GM18526 (cell line): Measurements from ENCODE around the gene SLC17A7.

ENCODE experiments used
- POLR2A ChIP-seq: IDR thresholded peaks from 3 replicates; pipeline ENCODE4 v1.6.1; 2011; ENCODE audit not compliant: insufficient read length; ENCODE audit errors: extremely low read depth

Gene SLC17A7

DNA sequence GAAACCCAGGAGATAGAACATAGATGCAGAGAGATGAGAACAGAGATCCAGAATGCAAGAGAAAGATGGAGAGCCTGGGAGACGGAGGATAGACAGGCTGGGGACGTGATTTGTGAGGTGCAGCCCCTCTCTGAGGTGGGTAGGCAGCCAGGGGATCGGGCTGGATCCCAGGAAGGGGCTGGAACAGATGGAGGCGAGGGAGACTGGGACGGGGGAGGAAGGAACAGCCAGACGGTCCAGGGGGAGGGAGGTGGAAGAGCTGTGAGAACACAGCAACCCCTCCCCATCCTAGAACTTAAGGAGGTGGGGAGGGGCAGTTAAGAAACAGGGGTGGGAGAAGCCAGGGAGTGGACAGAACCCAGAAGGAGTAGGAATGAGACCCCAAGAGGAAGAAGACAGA, 3.1 kb downstream of the SLC17A7 start:
- no peak for TF ChIP-seq POLR2A

DNA sequence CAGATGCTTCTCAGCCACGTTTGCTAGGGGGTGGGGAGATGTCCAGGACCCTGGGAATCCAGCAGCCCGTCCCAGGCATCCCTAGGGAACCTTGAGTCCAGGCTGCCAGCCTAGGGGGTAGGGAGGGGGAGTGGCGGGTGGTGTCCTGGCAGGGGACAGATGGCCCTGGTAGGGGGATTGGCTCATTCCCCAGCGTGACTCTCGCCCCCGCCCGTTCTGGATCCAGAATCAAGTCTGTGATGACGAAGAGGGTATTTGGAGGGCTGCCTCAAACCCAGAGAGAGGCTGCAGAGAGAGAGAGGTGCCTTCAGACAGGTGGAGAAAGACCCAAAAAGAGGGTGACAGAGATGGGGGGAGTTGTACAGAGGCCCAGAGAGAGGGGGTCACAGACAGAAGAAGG, 4.1 kb downstream of the SLC17A7 start:
- TF ChIP-seq POLR2A: no peak

DNA sequence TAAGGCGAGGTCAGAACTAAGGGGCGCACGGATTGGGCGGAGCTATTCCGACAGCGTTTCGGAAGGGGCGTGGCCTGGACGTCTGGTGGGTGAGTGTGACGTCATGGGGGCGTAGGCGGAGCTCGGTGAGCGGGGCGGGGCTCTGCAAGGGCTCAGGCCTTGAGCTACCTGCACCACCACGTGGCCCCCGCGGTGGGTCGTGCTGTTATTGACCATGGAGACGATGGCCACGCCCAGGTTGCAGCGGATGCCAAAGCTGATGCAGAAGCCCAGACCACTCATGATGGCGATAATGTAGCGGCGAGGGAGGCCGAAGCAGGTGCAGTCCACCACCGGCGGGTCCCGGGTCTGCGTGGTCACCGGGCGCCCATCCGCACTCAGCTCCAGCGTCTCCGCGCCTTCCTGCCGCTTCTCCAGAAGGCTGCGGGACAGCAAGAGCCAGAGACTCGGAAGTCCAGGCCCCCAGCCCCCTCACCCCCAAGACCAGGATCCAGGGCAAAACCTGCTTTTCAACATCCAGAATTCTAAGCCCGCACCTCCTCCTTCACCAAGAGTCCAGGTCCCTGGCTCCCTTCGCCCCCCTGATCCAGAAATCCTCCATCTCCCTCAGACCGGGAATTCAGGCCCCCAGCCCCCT, 4.8 kb downstream of the SLC17A7 start:
- no peak for TF ChIP-seq POLR2A

DNA sequence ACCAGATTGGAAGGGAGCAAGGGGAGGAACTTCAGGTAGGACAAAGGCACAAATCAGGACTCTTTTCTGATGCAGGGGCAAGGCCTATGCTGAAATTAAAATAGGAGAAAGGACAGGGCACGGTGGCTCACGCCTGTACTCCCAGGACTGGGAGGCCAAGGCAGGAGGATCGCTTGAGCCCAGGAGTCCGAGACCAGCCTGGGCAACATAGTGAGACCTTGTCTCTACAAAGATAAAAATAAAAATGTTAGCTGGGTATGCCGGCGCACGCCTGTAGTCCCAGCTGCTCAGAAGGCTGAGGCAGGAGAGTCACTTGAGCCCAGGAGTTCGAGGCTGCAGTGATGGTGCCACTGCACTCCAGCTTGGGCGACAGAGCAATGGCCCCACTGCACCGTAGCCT, 5.7 kb downstream of the SLC17A7 start:
- TF ChIP-seq POLR2A: no peak

DNA sequence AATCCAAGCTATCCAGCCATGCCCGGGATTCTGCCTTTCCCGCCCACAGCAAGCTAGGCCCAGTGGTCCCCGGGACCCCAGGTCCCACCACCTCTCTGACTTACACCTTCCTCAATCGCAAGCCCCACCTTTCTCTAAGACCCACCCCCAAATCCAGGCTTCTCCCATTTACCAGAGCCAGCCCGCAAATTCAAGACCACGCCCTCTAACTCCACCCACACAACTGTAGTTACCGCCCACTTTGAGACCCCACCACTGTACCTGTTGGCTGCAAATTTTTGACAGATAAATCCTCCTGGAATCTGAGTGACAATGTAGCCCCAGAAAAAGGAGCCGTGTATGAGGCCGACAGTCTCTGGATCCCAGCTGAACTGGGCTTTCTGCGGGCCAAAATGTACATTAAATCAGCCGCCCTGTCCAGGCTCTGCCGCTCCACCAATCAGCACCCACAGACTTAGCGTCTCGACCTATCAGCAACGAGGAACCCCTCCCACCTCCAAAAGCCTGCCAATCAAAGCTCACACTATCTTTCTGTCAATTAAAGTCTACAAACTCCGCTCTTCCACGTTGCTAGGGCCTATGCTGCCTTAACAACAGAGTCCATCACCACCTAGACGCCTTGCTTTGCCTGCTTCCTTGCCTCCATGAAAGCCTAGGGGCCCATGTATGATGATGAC, 6.3 kb downstream of the SLC17A7 start:
- no peak for TF ChIP-seq POLR2A

DNA sequence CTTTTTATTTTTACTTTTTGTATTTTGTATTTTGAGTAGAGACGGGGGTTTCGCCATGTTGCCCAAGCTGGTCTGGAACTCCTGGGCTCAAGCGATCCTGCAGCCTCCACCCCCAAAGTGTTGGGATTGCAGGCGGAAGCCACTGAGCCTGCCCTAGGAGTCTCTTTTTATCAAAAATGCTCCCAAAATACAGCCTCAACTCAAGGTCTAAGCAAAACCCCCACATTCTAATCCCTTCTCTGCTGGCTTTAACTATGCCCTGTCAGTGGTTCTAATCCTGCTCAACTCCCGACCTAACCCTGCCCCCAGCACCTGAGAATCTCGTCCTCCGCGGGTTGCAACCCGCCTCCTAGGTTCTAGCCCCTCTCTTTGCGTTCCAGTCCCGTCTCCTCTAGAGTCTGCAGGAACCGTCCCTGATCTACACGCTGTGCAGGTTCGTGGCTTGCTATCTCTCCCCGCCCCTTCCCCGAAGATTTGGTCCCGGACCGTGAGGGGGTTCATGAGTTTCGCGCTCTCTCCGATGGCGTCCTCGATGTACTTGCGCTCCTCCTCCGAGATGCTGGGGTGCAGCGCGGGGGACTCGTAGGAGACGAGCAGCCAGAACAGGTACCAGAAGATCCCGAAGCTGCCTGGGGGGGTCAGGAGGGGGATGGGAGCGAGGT, 8.0 kb downstream of the SLC17A7 start:
- no peak for TF ChIP-seq POLR2A

DNA sequence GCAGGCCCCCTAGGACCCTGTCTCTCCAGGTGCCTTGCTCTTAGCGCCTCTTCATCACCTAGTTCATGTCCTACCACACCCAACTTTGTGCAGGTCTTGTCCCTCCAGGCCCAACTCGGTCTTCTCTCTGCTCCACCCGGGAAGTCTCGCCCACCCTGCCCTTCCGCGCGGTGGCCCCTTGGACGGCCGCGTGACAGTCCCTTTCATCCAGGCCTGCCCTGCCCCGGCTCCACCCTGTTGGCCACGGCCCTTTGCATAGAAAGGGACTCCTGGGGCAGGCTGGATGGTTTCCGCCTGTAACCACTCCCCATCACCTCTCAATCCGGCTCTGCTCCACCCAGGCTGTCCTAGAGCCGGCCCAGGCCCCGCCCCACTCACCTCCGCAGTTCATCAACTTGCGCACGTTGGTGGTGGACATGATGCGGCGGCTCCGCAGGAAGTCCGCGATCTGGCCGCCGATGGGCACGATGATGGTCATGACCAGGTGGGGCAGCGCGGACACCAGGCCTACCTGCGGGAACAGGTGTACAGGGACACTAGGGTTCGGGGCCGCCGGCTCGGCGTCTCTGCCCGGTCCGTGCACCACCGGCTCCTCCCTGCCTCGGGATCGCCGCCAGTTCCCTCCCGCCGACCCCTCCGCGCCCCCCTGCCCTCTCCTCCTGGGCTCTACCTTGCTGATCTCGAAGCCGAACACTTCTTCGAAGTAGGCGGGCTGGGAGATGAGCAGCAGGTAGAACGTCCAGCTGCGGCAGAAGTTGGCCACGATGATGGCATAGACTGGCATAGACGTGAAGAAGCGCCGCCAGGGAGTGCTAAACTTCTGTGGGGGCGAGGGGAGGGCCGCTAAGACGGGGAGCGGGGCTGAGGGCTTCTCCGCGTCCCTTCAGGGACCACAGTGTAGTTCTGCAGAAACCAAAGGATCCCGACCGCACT, 8.9 kb downstream of the SLC17A7 start:
- TF ChIP-seq POLR2A: no peak

DNA sequence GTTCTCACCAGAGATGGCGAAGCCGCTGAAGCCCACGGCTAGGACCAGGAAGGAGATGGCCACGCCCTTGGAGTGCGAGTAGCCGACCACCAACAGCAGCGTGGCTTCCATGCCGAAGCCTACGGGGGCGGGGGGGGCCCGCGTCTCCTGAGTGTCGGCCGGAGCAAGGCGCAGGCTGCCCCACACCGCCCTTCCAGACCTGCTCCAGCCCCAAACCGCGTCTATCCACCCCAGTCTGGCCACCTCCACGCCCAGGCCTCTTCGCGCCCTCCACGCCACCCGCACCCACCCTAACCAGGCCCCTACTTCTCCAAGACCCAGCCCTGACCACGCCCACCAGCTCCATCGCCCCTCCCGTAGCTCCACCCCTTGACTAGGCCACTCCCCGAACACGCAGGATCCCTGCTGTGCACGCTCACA, 10.0 kb downstream of the SLC17A7 start:
- no peak for TF ChIP-seq POLR2A

DNA sequence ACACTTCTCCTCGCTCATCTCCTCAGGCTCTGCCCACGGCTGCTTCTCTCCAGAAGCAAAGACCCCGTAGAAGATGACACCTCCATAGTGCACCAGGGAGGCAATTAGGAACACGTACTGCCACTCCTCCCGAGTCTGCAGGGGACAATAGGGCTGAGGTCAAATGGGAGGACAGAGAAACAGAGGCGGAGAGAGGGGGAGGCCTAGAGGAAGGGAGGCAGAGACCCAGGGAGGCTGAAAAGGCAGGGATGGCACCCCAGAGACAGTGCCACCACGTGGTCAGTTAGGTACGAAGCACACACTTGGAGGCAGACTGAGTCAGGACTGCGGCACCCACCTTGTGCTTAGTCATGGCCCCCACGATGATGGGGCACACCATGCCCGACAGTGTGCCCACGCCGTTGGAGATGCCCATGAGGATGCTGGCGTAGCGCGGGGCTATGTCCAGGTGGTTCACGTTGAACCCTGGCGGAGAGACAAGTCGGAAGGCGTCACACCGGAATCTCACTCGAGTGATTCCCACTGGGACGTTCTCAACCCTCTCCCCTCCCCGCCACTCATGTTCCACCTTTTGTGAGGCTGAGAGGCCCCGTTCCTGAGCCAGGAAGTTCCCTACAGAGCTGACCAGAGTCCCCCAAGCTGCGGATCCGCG, 10.5 kb downstream of the SLC17A7 start:
- no peak for TF ChIP-seq POLR2A

DNA sequence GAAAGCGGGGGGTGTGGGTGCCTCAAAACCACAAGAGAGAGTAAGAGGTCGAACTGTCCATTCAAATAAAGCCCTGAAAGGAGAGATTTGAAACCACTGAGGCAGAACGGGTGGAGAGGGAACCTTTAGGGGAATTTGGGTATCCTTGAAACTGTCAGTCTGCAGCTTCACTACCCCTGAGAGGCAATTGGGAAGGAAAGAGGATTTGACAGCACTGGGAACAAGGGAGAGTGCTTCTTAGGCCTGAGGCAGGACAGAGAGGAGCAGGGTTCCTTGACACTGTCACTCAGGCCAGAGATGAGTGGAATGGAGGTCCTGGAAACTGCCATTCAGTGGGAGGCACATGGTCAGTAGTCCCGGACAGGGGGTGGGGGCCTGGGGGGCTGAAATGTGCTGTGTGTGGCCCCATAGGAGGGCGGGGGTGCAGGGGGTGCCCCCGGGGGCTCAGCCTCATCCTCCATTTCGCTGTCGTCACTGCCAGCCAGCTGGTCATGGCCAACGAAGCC, 11.1 kb downstream of the SLC17A7 start:
- no peak for TF ChIP-seq POLR2A

DNA sequence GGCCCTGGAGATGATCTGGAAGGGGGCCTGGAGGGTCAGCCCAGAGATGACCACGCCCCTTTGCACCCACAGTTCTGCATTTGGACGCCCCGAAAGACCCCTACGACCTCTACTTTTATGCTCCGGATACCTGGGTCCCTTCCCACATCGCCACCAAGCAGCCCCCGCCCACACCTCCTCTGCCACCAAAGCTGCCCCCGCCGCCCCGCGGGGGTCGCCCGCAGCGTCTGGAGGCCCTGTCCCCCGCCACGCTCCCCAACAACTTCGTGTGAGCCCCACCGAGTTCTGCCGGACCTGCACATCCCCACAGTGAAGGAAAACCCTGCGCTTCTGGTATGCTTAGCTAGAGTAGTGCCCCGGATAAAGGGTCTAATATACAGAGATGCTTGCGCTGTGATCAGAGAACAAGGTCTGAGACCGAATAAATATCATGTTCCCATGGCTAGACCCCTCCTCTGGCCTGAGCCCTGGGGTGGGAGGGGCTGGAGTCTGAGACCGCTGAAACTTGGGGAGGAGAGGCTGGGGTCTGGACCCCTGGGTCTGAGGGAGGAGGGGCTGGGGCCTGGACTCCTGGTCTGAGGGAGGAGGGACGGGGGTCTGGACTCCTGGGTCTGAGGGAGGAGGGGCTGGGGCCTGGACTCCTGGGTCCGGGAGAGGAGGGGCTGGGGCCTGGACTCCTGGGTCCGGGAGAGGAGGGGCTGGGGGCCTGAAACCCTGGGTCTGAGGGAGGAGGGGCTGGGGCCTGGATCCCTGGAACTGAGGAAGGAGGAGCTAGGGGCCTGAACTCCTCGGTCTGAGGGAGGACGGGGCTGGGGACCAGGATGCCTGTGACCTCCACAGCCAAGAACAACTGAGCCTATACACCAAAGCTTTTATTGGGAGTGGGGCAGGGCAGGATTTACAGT, 12.5 kb downstream of the SLC17A7 start:
- TF ChIP-seq POLR2A: no peak

DNA sequence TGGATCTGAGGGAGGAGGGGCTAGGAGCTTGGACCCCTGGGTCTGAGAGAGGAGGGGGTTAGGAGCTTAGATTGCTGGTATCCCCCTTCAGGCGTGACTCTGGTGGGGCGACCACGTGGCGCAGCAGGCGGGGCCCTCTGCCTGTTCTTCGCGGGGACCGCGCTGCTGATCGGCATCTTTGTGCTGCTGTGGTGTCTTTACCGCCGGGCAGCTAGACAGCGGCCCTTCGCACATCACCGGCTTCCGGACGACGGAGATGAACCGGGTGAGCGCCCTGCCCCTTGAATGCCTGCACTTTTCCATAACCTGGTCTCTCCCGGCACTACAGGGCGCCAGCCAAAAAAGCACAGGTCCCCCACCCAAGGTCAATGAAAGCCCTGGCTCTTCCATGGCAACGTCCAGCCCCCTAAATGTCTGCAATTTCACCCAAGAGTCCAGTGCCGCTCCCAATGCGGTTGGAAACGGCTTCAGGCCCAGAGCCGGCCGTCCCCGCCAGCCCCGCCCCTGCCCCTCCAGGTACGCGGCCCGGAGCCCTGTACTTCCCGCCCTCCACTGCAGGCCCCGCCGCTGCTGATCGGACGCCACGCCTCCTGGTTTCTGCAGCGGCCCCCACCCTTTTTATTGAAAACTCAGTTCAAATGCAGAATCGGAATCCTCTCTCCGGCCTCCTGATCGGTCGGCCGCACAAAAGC, 13.3 kb downstream of the SLC17A7 start:
- no peak for TF ChIP-seq POLR2A

DNA sequence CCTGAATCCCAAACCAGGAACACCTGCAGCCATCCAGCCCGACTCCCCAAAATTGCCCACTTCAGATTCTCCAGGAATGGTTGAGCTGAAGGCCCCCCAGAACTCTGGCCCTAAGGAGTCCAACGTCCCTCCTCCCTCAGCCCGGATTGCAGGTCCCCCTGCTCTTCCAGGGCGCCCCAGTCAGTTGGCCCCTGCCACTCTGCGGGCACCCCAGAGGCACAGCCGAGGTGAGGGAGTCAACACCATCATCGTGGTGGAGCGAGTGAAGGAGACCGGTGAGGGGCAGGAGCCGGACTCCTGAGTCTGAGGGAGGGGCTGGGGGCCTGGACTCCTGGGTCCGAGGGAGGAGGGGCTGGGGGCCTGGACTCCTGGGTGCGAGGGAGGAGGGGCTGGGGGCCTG, 14.0 kb downstream of the SLC17A7 start:
- no peak for TF ChIP-seq POLR2A
